H9 (cell line): Measurements from ENCODE around the gene TSPYL6. TPM values are rescaled to one million over a fixed set of nuclear protein-coding genes. Genes with fewer than 3 reads are reported as not detected.

Source experiments
- DNase-seq: peaks from one replicate; pipeline ENCODE4 v3.0.0-alpha.2; 2017
- H2AFZ ChIP-seq: one replicate; pipeline ENCODE4 v1.6.1; 2013; ENCODE audit warnings: mild to moderate bottlenecking, low read length, control low read depth, moderate library complexity
- H2AK5ac ChIP-seq: 2 replicates; pipeline ENCODE4 v1.6.1; 2013; ENCODE audit warnings: low read length, control low read depth, mixed read lengths; ENCODE audit not compliant: insufficient read length
- H2BK120ac ChIP-seq: one replicate; pipeline ENCODE4 v1.6.1; 2013; ENCODE audit warnings: low read depth, mild to moderate bottlenecking, low read length, control low read depth, inconsistent platforms; ENCODE audit not compliant: poor library complexity, severe bottlenecking
- H2BK12ac ChIP-seq: 2 replicates; pipeline ENCODE4 v1.6.1; 2013; ENCODE audit warnings: low read length, control low read depth, mixed read lengths, low read depth; ENCODE audit not compliant: insufficient read length
- H2BK15ac ChIP-seq: 2 replicates; pipeline ENCODE4 v1.6.1; 2013; ENCODE audit warnings: low read depth, low read length, control low read depth
- H2BK20ac ChIP-seq: one replicate; pipeline ENCODE4 v1.6.1; 2013; ENCODE audit warnings: low read depth, mild to moderate bottlenecking, low read length, control low read depth, inconsistent platforms; ENCODE audit not compliant: poor library complexity, severe bottlenecking
- H2BK5ac ChIP-seq: 2 replicates; pipeline ENCODE4 v1.6.1; 2013; ENCODE audit warnings: low read length, control low read depth, mixed read lengths; ENCODE audit not compliant: insufficient read length
- H3K14ac ChIP-seq: 2 replicates; pipeline ENCODE4 v1.6.1; 2013; ENCODE audit warnings: low read length, control low read depth; ENCODE audit not compliant: insufficient read depth
- H3K18ac ChIP-seq: 2 replicates; pipeline ENCODE4 v1.6.1; 2013; ENCODE audit warnings: low read depth, mild to moderate bottlenecking, mixed read lengths, low read length, control low read depth; ENCODE audit not compliant: insufficient read length
- H3K23ac ChIP-seq: 2 replicates; pipeline ENCODE4 v1.6.1; 2013; ENCODE audit warnings: low read length, control low read depth, mixed read lengths, low read depth; ENCODE audit not compliant: insufficient read length
- H3K23me2 ChIP-seq: 2 replicates; pipeline ENCODE4 v1.6.1; 2013; ENCODE audit warnings: low read depth, mild to moderate bottlenecking, mixed read lengths, low read length, control low read depth; ENCODE audit not compliant: insufficient read length, poor library complexity, severe bottlenecking
- H3K27ac ChIP-seq: 2 replicates; pipeline ENCODE4 v1.5.1; 2013; ENCODE audit warnings: low read length, control low read depth, mixed read lengths, low read depth; ENCODE audit not compliant: insufficient read length
- H3K27me3 ChIP-seq: 2 replicates; pipeline ENCODE4 v1.6.1; 2013; ENCODE audit warnings: low read length, control low read depth, inconsistent platforms; ENCODE audit not compliant: insufficient read depth
- H3K4ac ChIP-seq: 2 replicates; pipeline ENCODE4 v1.6.1; 2013; ENCODE audit warnings: low read depth, mild to moderate bottlenecking, control low read depth, inconsistent platforms, low read length, moderate library complexity
- H3K4me1 ChIP-seq: 2 replicates; pipeline ENCODE4 v1.6.1; 2013; ENCODE audit warnings: low read length, control low read depth, inconsistent platforms; ENCODE audit not compliant: insufficient read depth
- H3K4me2 ChIP-seq: 2 replicates; pipeline ENCODE4 v1.6.1; 2013; ENCODE audit warnings: low read length, control low read depth, mixed read lengths; ENCODE audit not compliant: insufficient read length, insufficient read depth
- H3K56ac ChIP-seq: 2 replicates; pipeline ENCODE4 v1.6.1; 2013; ENCODE audit warnings: low read depth, mild to moderate bottlenecking, mixed read lengths, low read length, control low read depth; ENCODE audit not compliant: insufficient read length
- H3K79me1 ChIP-seq: 2 replicates; pipeline ENCODE4 v1.6.1; 2013; ENCODE audit warnings: low read depth, mild to moderate bottlenecking, moderate library complexity, low read length, control low read depth, inconsistent platforms; ENCODE audit not compliant: insufficient read depth, poor library complexity, severe bottlenecking
- H3K79me2 ChIP-seq: 2 replicates; pipeline ENCODE4 v1.6.1; 2013; ENCODE audit warnings: low read length, control low read depth, inconsistent platforms; ENCODE audit not compliant: insufficient read depth
- H3K9ac ChIP-seq: 2 replicates; pipeline ENCODE4 v1.6.1; 2013; ENCODE audit warnings: low read length, control low read depth, mixed read lengths; ENCODE audit not compliant: insufficient read length; ENCODE audit errors: extremely low read depth
- H3K9me3 ChIP-seq: one replicate; pipeline ENCODE4 v1.6.1; 2013; ENCODE audit warnings: low read depth, low read length, inconsistent platforms; ENCODE audit not compliant: control insufficient read depth
- H3T11ph ChIP-seq: one replicate; pipeline ENCODE4 v1.6.1; 2013; ENCODE audit warnings: mild to moderate bottlenecking, low read length, control low read depth, inconsistent platforms
- H4K20me1 ChIP-seq: one replicate; pipeline ENCODE4 v1.6.1; 2013; ENCODE audit not compliant: control insufficient read depth, insufficient read length, insufficient read depth
- H4K5ac ChIP-seq: 2 replicates; pipeline ENCODE4 v1.6.1; 2013; ENCODE audit warnings: low read depth, mild to moderate bottlenecking, mixed read lengths, low read length, control low read depth; ENCODE audit not compliant: insufficient read length
- H4K8ac ChIP-seq: replicated peaks from 2 replicates; pipeline ENCODE4 v1.6.1; 2013; ENCODE audit warnings: low read length, control low read depth, mixed read lengths, low read depth; ENCODE audit not compliant: insufficient read length
- H4K91ac ChIP-seq: 2 replicates; pipeline ENCODE4 v1.6.1; 2013; ENCODE audit warnings: low read depth, mild to moderate bottlenecking, moderate library complexity, mixed read lengths, low read length, control low read depth; ENCODE audit not compliant: insufficient read length
- H3K27ac Mint-ChIP-seq, 3 experiments: 2 replicates in 2 of 3; 3 replicates in 1 of 3; pipeline ENCODE4 v1.8.0; 2020 to 2021; ENCODE audit warnings: mixed read lengths in 3 of 3, mild to moderate bottlenecking in 1 of 3, moderate library complexity in 1 of 3
- H3K27me3 Mint-ChIP-seq: 2 replicates; pipeline ENCODE4 v1.8.0; 2021; ENCODE audit warnings: low read depth, mild to moderate bottlenecking, moderate library complexity, mixed read lengths
- H3K36me3 Mint-ChIP-seq, 3 experiments: 2 replicates in 2 of 3; 3 replicates in 1 of 3; pipeline ENCODE4 v1.8.0; 2020 to 2021; ENCODE audit warnings: low read depth in 3 of 3, mixed read lengths in 3 of 3; ENCODE audit not compliant: insufficient read depth in 1 of 3
- H3K4me1 Mint-ChIP-seq, 2 experiments: 2 replicates each; pipeline ENCODE4 v1.8.0; 2020; ENCODE audit warnings: mixed read lengths in 2 of 2
- H3K4me3 Mint-ChIP-seq, 2 experiments: 2 replicates in 1 of 2; 3 replicates in 1 of 2; pipeline ENCODE4 v1.8.0; 2020 to 2021; ENCODE audit warnings: mild to moderate bottlenecking in 2 of 2, mixed read lengths in 2 of 2, moderate library complexity in 1 of 2
- H3K9me3 Mint-ChIP-seq, 2 experiments: 2 replicates in 1 of 2; 3 replicates in 1 of 2; pipeline ENCODE4 v1.8.0; 2020; ENCODE audit warnings: mild to moderate bottlenecking in 2 of 2, mixed read lengths in 2 of 2, moderate library complexity in 1 of 2
- WGBS: extraction: QIAGEN DNeasy Blood & Tissue Kit; methylation state at CpG from one replicate; pipeline ENCODE4 v1.1.7; 2013; ENCODE audit warnings: missing lambda C conversion rate, low lambda C conversion rate, mixed read lengths; ENCODE audit not compliant: insufficient read length; ENCODE audit errors: extremely low coverage; 5-methylcytosine and 5-hydroxymethylcytosine counted together
- total RNA-seq: library from RNA; stranded (reverse); gene quantifications from 2 replicates; pipeline ENCODE4 v1.2.1, GENCODE V29; 2021
- TF ChIP-seq, protein P1 (sequence below): fragments of 200-600 bp; sonication (generic); conservative IDR thresholded peaks from 3 replicates; pipeline ENCODE4 v1.8.0; 2021; ENCODE audit warnings: antibody characterized with exemption, mild to moderate bottlenecking

Gene TSPYL6
- total RNA-seq, 1 experiment from 2014 or later: not detected

DNA sequence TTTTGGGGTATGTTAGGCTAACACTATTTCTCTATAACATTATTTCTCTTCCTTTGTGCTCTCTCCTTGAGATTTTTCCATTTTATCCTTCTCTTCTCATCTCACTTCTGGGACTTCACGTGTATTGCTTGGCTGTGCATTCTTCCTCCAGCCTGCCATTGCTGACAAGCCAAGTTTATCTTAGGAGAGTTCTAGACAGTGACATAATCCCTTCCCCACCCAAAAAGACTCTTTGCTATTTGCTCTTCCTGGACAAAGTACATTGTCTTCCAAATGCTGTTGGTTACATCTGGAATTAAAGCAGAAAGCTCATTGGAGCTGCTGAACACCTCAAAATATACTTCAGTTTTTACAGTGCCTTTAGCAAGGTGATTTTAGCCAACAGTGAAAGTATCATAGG, 8.9 kb downstream of the TSPYL6 start:
- H3K4me3 Mint-ChIP-seq: no peak overlapping the region
- no peak overlapping the region for H2AK5ac ChIP-seq
- H3K27me3 ChIP-seq: no peaks in the 10 kb centered on the region
- H2BK12ac ChIP-seq: no peak overlapping the region
- H3K9me3 Mint-ChIP-seq: no peaks in the 10 kb centered on the region
- no peak overlapping the region for H2BK5ac ChIP-seq
- H3K27ac ChIP-seq: no peak overlapping the region
- H3K27ac Mint-ChIP-seq: no peak overlapping the region
- H3K79me1 ChIP-seq: no peaks in the 10 kb centered on the region
- no peak for DNase-seq
- H2AFZ ChIP-seq: no peak overlapping the region
- H3K4me2 ChIP-seq: no peak overlapping the region
- H3K27me3 Mint-ChIP-seq: peaks cover 6% of the 10 kb centered on the region
- no peak overlapping the region for H3K9ac ChIP-seq
- TF ChIP-seq, protein P1, sequence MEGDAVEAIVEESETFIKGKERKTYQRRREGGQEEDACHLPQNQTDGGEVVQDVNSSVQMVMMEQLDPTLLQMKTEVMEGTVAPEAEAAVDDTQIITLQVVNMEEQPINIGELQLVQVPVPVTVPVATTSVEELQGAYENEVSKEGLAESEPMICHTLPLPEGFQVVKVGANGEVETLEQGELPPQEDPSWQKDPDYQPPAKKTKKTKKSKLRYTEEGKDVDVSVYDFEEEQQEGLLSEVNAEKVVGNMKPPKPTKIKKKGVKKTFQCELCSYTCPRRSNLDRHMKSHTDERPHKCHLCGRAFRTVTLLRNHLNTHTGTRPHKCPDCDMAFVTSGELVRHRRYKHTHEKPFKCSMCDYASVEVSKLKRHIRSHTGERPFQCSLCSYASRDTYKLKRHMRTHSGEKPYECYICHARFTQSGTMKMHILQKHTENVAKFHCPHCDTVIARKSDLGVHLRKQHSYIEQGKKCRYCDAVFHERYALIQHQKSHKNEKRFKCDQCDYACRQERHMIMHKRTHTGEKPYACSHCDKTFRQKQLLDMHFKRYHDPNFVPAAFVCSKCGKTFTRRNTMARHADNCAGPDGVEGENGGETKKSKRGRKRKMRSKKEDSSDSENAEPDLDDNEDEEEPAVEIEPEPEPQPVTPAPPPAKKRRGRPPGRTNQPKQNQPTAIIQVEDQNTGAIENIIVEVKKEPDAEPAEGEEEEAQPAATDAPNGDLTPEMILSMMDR: no peak
- no peak overlapping the region for H4K5ac ChIP-seq
- no peak overlapping the region for H3K14ac ChIP-seq
- H3K36me3 Mint-ChIP-seq: no peaks in the 10 kb centered on the region
- no peak overlapping the region for H3K56ac ChIP-seq
- H2BK120ac ChIP-seq: no peak overlapping the region
- H3K18ac ChIP-seq: no peak overlapping the region
- H3K4ac ChIP-seq: no peak overlapping the region
- no peak overlapping the region for H2BK20ac ChIP-seq
- no CpG with 5 or more reads among the region's 1 CpG for WGBS
- no peak overlapping the region for H3T11ph ChIP-seq
- H3K79me2 ChIP-seq: no peaks in the 10 kb centered on the region
- H4K20me1 ChIP-seq: no peaks in the 10 kb centered on the region
- H3K23ac ChIP-seq: no peak overlapping the region
- H4K91ac ChIP-seq: no peak overlapping the region
- H3K9me3 ChIP-seq: no peaks in the 10 kb centered on the region
- H2BK15ac ChIP-seq: no peak overlapping the region
- no peaks in the 10 kb centered on the region for H3K4me1 Mint-ChIP-seq
- no peak overlapping the region for H4K8ac ChIP-seq
- no peaks in the 10 kb centered on the region for H3K23me2 ChIP-seq
- H3K4me1 ChIP-seq: no peaks in the 10 kb centered on the region
